ENCODE measurements around the gene TRIP4. TPM values are rescaled to one million over a fixed set of nuclear protein-coding genes. Genes with fewer than 3 reads are reported as not detected.

TRIP4 gene
- total RNA-seq, result 10.4 and 12.1 TPM in 2 replicates

GRCh38 chr15:64387562-64388168, at the start of gene TRIP4:
TRIP4 (plus strand) TSS chr15:64387836; CDS start chr15:64387864, 28 bp downstream.

GRCh38 chr15:64355944-64356709, 31.5 kb upstream of the TRIP4 start, which contains the start of gene CSNK1G1:
CSNK1G1 (minus strand) TSS chr15:64356173; CDS start chr15:64300499, 55,674 bp downstream.

GRCh38 chr15:64381000-64381751, 6.5 kb upstream of the TRIP4 start, which contains the start of gene PCLAF:
PCLAF (minus strand) TSS chr15:64381441; CDS start chr15:64381371, 70 bp downstream.

GRCh38 chr15:64460206-64460723, 72.6 kb downstream of the TRIP4 start, which contains the start of gene ZNF609:
ZNF609 (plus strand) TSS chr15:64460578; CDS start chr15:64499420, 38,842 bp downstream.

Other genes with a start within 250 kb of the TRIP4 start
- 0.10 and 0.13 TPM in 2 replicates for gene SNX22, start 236.1 kb upstream of the TRIP4 start, total RNA-seq
- 971 and 1,036 TPM in 2 replicates for gene PPIB, start 224.8 kb upstream of the TRIP4 start, total RNA-seq
- gene CSNK1G1, start 31.7 kb upstream of the TRIP4 start, total RNA-seq, result 25.0 and 27.2 TPM in 2 replicates
- gene PCLAF, start 6.4 kb upstream of the TRIP4 start, total RNA-seq, result 12.9 and 18.4 TPM in 2 replicates
- gene ZNF609, start 72.7 kb downstream of the TRIP4 start, total RNA-seq, result 15.0 and 25.6 TPM in 2 replicates